ENCODE measurements around the gene ZNF438.

The ZNF438 gene

DNA sequence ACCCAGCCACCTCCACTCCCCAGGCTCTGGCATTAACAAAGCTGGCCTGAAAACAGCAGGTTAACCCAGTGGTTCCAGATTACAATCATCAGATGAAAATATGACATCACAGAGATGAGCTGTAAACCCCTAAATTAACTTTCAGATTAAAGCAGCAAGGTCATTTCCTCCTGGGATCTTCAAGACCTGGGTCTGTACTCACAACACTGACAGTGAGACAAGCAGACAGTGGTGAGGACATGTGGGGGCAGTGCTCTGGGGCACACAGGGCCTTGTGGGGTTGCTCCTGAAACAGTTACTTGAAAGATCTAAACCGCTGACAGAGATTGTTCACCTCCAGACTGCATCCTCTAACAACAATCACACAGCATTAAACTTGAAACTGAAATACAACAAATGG, 134.1 kb downstream of the ZNF438 start:
- DNase-seq (ENCODE audit: low spot score) = no peak
- in situ Hi-C loops (cut with MboI; ENCODE audit: low pct_unique_long_range_greater_than_20kb, low sequenced_read_pairs, unreplicated experiment) = no loop called here
- TF ChIP-seq, protein P1, sequence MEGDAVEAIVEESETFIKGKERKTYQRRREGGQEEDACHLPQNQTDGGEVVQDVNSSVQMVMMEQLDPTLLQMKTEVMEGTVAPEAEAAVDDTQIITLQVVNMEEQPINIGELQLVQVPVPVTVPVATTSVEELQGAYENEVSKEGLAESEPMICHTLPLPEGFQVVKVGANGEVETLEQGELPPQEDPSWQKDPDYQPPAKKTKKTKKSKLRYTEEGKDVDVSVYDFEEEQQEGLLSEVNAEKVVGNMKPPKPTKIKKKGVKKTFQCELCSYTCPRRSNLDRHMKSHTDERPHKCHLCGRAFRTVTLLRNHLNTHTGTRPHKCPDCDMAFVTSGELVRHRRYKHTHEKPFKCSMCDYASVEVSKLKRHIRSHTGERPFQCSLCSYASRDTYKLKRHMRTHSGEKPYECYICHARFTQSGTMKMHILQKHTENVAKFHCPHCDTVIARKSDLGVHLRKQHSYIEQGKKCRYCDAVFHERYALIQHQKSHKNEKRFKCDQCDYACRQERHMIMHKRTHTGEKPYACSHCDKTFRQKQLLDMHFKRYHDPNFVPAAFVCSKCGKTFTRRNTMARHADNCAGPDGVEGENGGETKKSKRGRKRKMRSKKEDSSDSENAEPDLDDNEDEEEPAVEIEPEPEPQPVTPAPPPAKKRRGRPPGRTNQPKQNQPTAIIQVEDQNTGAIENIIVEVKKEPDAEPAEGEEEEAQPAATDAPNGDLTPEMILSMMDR (IDR thresholded peaks at IDR 0.05; ENCODE audit: extremely low read depth, insufficient read depth, missing control alignments) = no peak

DNA sequence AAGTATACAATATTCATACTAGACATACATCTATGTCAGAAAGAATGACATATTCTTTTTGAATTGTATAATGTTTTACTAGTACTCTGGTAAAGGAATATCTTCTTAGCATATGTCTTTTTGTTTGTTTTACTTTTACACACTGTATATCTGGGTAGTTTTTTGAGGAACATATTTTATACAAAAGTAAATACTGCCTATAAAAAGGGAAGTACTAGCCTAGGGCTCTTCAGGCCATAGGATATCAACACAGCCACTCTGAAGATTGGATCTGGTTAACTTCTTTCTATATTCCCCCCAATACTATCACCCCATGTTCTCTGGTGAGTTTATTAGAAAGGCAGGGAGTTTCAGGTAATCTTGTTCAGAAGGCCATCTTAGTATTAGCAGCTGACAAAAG, 134.6 kb downstream of the ZNF438 start:
- TF ChIP-seq, protein P1 (IDR thresholded peaks at IDR 0.05; ENCODE audit: extremely low read depth, insufficient read depth, missing control alignments) = no peak
- no peak for DNase-seq (ENCODE audit: low spot score)
- in situ Hi-C loops (cut with MboI; ENCODE audit: low pct_unique_long_range_greater_than_20kb, low sequenced_read_pairs, unreplicated experiment) = no loop called here

DNA sequence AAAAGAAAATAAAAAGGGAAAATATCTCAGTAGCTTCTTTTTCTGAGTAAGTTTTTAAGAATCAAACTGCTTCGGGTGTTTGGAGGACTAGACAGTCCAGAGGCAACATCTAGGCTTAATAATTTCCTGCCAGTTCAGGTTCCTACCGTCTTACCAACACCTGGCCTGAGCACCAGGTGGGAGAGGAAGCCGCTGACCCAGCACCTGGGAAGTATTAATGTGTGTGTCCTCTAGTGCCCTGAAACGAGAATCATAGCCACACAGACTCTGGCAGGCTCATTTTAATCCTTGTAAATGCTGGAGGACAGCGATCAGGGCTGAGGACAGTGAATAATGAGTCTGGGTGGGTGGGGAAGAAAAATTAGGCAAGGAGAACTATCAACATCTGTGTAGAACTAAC, 137.4 kb downstream of the ZNF438 start:
- TF ChIP-seq, protein P1 (IDR thresholded peaks at IDR 0.05; ENCODE audit: extremely low read depth, insufficient read depth, missing control alignments) = no peak
- in situ Hi-C loops (cut with MboI; ENCODE audit: low pct_unique_long_range_greater_than_20kb, low sequenced_read_pairs, unreplicated experiment) = no loop called here

DNA sequence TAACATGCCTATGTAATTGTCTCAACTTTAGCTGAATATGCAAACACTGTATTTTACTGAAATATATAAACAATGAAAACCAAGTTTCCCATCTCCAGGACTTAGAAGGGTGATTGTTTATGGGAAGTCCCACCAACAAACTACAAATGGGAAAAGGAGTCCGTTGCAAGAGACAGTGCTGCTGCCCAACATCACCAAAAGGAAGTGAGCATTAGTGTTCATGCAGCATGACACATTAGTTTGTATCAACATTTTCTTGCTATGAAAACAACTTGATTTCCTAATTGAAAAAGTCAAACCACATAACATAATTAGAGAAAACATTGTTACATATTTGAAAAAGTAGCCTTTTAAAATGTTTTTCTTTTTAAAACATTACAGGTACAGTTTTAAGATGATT, 138.5 kb downstream of the ZNF438 start:
- in situ Hi-C loops (cut with MboI; ENCODE audit: low pct_unique_long_range_greater_than_20kb, low sequenced_read_pairs, unreplicated experiment) = no loop called here
- no peak for DNase-seq (ENCODE audit: low spot score)
- TF ChIP-seq, protein P1 (IDR thresholded peaks at IDR 0.05; ENCODE audit: extremely low read depth, insufficient read depth, missing control alignments) = no peak

More for the DNA sequence above, 137.4 kb downstream of the ZNF438 start:
- no peak for DNase-seq (ENCODE audit: low spot score)

DNA sequence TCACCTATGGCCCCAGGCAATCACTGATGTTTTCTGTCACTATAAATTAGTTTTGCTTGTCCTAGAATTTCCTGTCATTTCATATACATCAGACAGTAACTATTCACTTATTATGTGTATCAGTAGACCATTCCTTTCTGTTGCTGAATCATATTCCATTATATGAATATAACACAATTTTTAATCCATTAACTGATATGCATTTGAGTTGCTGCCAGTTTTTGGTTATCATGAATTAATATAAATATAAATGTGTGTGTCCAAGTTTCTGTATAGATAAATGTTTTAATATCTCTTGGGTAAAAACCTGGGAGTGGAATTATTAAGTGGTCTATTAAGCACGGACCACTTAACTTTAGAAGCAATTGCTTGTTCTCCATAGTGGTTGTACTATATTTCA, 143.8 kb downstream of the ZNF438 start:
- TF ChIP-seq, protein P1 (IDR thresholded peaks at IDR 0.05; ENCODE audit: extremely low read depth, insufficient read depth, missing control alignments) = no peak
- in situ Hi-C loops (cut with MboI; ENCODE audit: low pct_unique_long_range_greater_than_20kb, low sequenced_read_pairs, unreplicated experiment) = no loop called here

DNA sequence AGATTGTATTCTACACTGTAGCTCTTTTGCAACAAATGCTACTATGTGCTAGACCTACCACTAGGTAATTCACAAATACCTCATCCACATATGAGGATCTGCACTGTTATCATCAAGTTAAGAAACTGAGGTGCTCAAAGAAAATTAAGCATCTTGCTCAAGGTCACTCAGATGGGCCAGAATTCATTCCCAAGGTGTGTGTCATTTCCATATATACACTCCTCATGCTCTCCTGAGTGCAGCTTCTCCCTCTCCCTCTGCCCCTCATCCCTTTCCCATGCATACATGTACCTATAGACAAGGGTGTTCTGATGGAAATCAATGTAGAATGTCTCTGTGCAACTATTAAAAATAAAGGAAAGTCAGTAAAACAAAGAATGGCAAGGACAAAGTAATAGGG, 146.2 kb downstream of the ZNF438 start:
- in situ Hi-C loops (cut with MboI; ENCODE audit: low pct_unique_long_range_greater_than_20kb, low sequenced_read_pairs, unreplicated experiment) = no loop called here
- TF ChIP-seq, protein P1 (IDR thresholded peaks at IDR 0.05; ENCODE audit: extremely low read depth, insufficient read depth, missing control alignments) = no peak
- DNase-seq (ENCODE audit: low spot score) = no peak

More for the DNA sequence above, 143.8 kb downstream of the ZNF438 start:
- DNase-seq (ENCODE audit: low spot score) = no peak

DNA sequence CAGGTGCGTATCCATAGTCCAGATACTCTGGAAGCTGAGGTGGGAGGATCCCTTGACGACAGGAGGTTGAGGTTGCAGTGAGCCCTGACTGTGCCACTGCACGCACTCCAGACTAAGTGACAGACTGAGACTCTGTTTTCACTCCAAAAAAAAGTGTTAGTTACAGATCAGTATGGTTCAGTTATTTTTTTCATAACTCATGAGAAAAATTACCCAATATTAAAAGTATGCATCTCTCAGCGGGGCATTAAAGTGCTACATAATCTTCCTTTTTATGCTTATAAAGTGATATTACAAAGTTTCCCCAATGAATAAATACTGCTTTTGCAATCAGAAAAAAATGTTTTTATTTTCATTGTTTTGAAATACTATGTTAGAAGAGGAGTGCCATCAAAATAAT, 147.9 kb downstream of the ZNF438 start:
- DNase-seq (ENCODE audit: low spot score) = no peak
- in situ Hi-C loops (cut with MboI; ENCODE audit: low pct_unique_long_range_greater_than_20kb, low sequenced_read_pairs, unreplicated experiment) = no loop called here
- TF ChIP-seq, protein P1 (IDR thresholded peaks at IDR 0.05; ENCODE audit: extremely low read depth, insufficient read depth, missing control alignments) = no peak
